Neural progenitor cell (in vitro differentiated cells): ENCODE results near the gene ZDHHC7.

Experiments used
- EZH2 ChIP-seq: fragments of 200-600 bp; sonication (generic); IDR thresholded peaks from 2 replicates; pipeline ENCODE4 v1.6.1; 2017; ENCODE audit warnings: antibody characterized with exemption, mild to moderate bottlenecking, moderate library complexity
- EZH2phosphoT487 ChIP-seq: fragments of 200-600 bp; sonication (generic); IDR thresholded peaks from 2 replicates; pipeline ENCODE4 v1.6.1; 2017; ENCODE audit warnings: antibody characterized with exemption
- TF ChIP-seq, protein P1 (sequence below): fragments of 200-600 bp; sonication (generic); IDR thresholded peaks from 2 replicates; pipeline ENCODE4 v1.5.1; 2017; ENCODE audit warnings: antibody characterized with exemption, mild to moderate bottlenecking

DNA sequence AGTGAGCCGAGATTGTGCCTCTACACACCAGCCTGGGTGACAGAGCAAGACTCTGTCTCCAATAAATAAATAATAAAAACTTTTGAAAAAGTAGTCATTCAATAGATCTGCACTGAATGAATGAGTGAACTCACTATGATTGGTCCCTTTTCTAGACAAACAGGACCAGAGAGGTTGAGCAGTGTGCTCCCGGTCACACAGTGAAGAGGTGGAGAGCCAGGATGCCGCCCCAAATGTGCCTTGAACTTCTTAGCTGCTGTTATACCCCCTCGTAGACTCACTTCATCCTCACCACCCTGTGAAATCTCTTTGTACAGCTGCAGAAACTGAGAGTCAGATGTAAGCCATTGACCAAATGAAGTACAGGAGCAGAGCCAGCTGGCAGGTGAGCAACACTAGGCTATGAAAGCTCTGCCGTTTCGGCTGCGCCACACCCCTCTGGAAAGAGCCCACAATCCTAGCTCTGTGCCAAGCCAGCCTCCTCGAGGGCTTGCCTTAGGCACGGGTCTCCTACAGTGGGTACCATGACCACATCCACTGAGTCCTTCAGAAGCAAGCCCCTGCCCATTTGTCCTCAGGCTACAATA lies 8.4 kb upstream of the ZDHHC7 start:
- TF ChIP-seq EZH2phosphoT487 (no peak), EZH2 (no peak)
- TF ChIP-seq, protein P1, sequence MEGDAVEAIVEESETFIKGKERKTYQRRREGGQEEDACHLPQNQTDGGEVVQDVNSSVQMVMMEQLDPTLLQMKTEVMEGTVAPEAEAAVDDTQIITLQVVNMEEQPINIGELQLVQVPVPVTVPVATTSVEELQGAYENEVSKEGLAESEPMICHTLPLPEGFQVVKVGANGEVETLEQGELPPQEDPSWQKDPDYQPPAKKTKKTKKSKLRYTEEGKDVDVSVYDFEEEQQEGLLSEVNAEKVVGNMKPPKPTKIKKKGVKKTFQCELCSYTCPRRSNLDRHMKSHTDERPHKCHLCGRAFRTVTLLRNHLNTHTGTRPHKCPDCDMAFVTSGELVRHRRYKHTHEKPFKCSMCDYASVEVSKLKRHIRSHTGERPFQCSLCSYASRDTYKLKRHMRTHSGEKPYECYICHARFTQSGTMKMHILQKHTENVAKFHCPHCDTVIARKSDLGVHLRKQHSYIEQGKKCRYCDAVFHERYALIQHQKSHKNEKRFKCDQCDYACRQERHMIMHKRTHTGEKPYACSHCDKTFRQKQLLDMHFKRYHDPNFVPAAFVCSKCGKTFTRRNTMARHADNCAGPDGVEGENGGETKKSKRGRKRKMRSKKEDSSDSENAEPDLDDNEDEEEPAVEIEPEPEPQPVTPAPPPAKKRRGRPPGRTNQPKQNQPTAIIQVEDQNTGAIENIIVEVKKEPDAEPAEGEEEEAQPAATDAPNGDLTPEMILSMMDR: no peak
